NCI-H748 (cell line): ENCODE data around the gene CETN2.
"Not testable (repeated sequence)": the region's sequence is repeated elsewhere in the genome, so short reads cannot be mapped to it uniquely, and the experiment has no call there.

Experiments
- DNase-seq: peaks from one replicate; lab custom pipeline; 2025; ENCODE audit not compliant: unreplicated experiment; lab: John Stamatoyannopoulos, UW

CETN2 gene

GRCh38 chrX:152830312-152831305 lies at the start of gene CETN2, which contains the start of gene NSDHL:
TSS of gene CETN2 (minus strand) at chrX:152830757. CDS start at chrX:152830710, 47 bp downstream.
TSS of gene NSDHL (plus strand) at chrX:152831063. CDS start at chrX:152846325, 15,262 bp downstream.
- DNase-seq = peak; percentile 96

GRCh38 chrX:152878976-152879755 lies 48.6 kb upstream of the CETN2 start:
- no peak for DNase-seq

GRCh38 chrX:152876931-152877840 lies 46.6 kb upstream of the CETN2 start:
- DNase-seq = no peak

- DNase-seq = no peak
Observed at GRCh38 chrX:152873361-152873760, 42.8 kb upstream of the CETN2 start.

GRCh38 chrX:152872522-152872921 lies 42.0 kb upstream of the CETN2 start:
- no peak for DNase-seq

- no peak for DNase-seq
Observed at GRCh38 chrX:152871260-152871659, 40.7 kb upstream of the CETN2 start.

- DNase-seq = no peak
Observed at GRCh38 chrX:152869972-152870371, 39.4 kb upstream of the CETN2 start.

- no peak for DNase-seq
Observed at GRCh38 chrX:152866386-152866785, 35.8 kb upstream of the CETN2 start.

- no peak for DNase-seq
Observed at GRCh38 chrX:152865232-152865920, 34.8 kb upstream of the CETN2 start.

- no peak for DNase-seq
Observed at GRCh38 chrX:152861826-152862225, 31.3 kb upstream of the CETN2 start.

GRCh38 chrX:152861116-152861515 lies 30.6 kb upstream of the CETN2 start:
- DNase-seq = no peak

- DNase-seq = no peak
Observed at GRCh38 chrX:152853986-152854385, 23.4 kb upstream of the CETN2 start.

GRCh38 chrX:152850465-152850864 lies 19.9 kb upstream of the CETN2 start:
- DNase-seq = no peak

- DNase-seq = no peak
Observed at GRCh38 chrX:152847281-152847680, 16.7 kb upstream of the CETN2 start.

- DNase-seq = no peak
Observed at GRCh38 chrX:152845618-152846240, 15.2 kb upstream of the CETN2 start.

GRCh38 chrX:152844256-152844655 lies 13.7 kb upstream of the CETN2 start:
- DNase-seq = no peak

GRCh38 chrX:152843852-152844251 lies 13.3 kb upstream of the CETN2 start:
- no peak for DNase-seq

GRCh38 chrX:152842772-152843338 lies 12.3 kb upstream of the CETN2 start:
- no peak for DNase-seq

- DNase-seq = not testable (repeated sequence)
Observed at GRCh38 chrX:152835470-152835869, 4.9 kb upstream of the CETN2 start.
